Stimulated activated CD4-positive, alpha-beta T cell treated with anti-CD3 and anti-CD28 coated beads, Interleukin-12 subunit alpha, Interleukin-12 subunit beta, amount 100 ng/mL, for 48 hours (primary cell): ENCODE data around the gene TLE4.
"Not testable (repeated sequence)": the region's sequence is repeated elsewhere in the genome, so short reads cannot be mapped to it uniquely, and the experiment has no call there.

Experiments
- DNase-seq, 3 donors: peaks; one replicate each; pipeline ENCODE4 v3.0.0-alpha.2; 2020; ENCODE audit warnings: low read depth in 2 of 3, low spot score in 1 of 3

Gene TLE4

GRCh38 chr9:79709743-79710674, 138.2 kb downstream of the TLE4 start:
- DNase-seq: no peak

GRCh38 chr9:79711874-79712273, 140.1 kb downstream of the TLE4 start:
- no peak for DNase-seq

- DNase-seq: no peak
Observed at GRCh38 chr9:79719021-79719420, 147.3 kb downstream of the TLE4 start.

GRCh38 chr9:79719989-79720388, 148.2 kb downstream of the TLE4 start:
- DNase-seq: no peak

- no peak for DNase-seq
Observed at GRCh38 chr9:79731171-79731890, 159.6 kb downstream of the TLE4 start.

- no peak for DNase-seq
Observed at GRCh38 chr9:79735023-79735779, 163.4 kb downstream of the TLE4 start.

GRCh38 chr9:79736051-79736450, 164.3 kb downstream of the TLE4 start:
- no peak for DNase-seq

- DNase-seq: no peak
Observed at GRCh38 chr9:79741381-79741780, 169.6 kb downstream of the TLE4 start.

- DNase-seq: no peak
Observed at GRCh38 chr9:79742110-79742721, 170.5 kb downstream of the TLE4 start.

- no peak for DNase-seq
Observed at GRCh38 chr9:79744521-79744920, 172.8 kb downstream of the TLE4 start.

GRCh38 chr9:79745752-79746336, 174.1 kb downstream of the TLE4 start:
- DNase-seq: no peak

GRCh38 chr9:79751895-79752466, 180.2 kb downstream of the TLE4 start:
- not testable (repeated sequence) for DNase-seq

GRCh38 chr9:79756414-79756813, 184.6 kb downstream of the TLE4 start:
- DNase-seq: no peak

- DNase-seq: no peak
Observed at GRCh38 chr9:79757074-79757473, 185.3 kb downstream of the TLE4 start.

- DNase-seq: no peak
Observed at GRCh38 chr9:79757881-79758669, 186.3 kb downstream of the TLE4 start.

GRCh38 chr9:79759460-79759859, 187.7 kb downstream of the TLE4 start:
- DNase-seq: no peak

- DNase-seq: no peak
Observed at GRCh38 chr9:79762070-79762469, 190.3 kb downstream of the TLE4 start.

- no peak for DNase-seq
Observed at GRCh38 chr9:79763671-79764285, 192.0 kb downstream of the TLE4 start.

- no peak for DNase-seq
Observed at GRCh38 chr9:79764374-79764773, 192.6 kb downstream of the TLE4 start.
